HepG2 (cell line): ENCODE data around the gene TTLL7. TPM values are rescaled to one million over a fixed set of nuclear protein-coding genes. Genes with fewer than 3 reads are reported as not detected.

Experiments
- ATAC-seq: fragments of 200-7000 bp; cut with Tn5 transposase; 3 replicates; pipeline ENCODE4 v1.9.1; 2020; ENCODE audit warnings: mild to moderate bottlenecking, moderate library complexity
- BruUV-seq: library from RNA; stranded (reverse); fragments of 400-500 nt; replicated peaks from 2 replicates; lab custom pipeline; 2021; lab: Mats Ljungman, UMichigan
- CTCF ChIA-PET: fragments of 300-600 bp; formaldehyde crosslinking; extraction: SDS; loops from one replicate; lab custom pipeline; 2021; ENCODE audit warnings: low total read pairs, inconsistent platforms, low intra/inter-chr PET ratio; lab: Yijun Ruan, JAX
- POLR2A ChIA-PET: fragments of 350-600 bp; sonication (Branson Sonifier 250); formaldehyde crosslinking; loops from one replicate; lab custom pipeline; 2020; ENCODE audit warnings: antibody characterized with exemption, inconsistent platforms; lab: Yijun Ruan, JAX
- DNase-seq: peaks from one replicate; pipeline ENCODE4 v3.0.0-alpha.2; 2015; ENCODE audit warnings: low spot score
- FAIRE-seq: peaks from 3 replicates; lab custom pipeline; 2011; peaks lifted over from hg19 to GRCh38; lab: Jason Lieb, UNC
- H2AFZ ChIP-seq: one replicate; pipeline ENCODE4 v1.6.1; 2011; ENCODE audit warnings: low read length, inconsistent platforms
- H3K27ac ChIP-seq: fragments of 300-600 bp; 3 replicates; pipeline ENCODE4 v1.8.0; 2011; ENCODE audit warnings: mixed run types, mild to moderate bottlenecking, mixed read lengths, low read length, inconsistent platforms; ENCODE audit not compliant: insufficient read depth; ENCODE audit errors: extremely low read length
- H3K27me3 ChIP-seq, 2 experiments: fragments of 200-600 bp in 1 of 2; 2 replicates in 1 of 2; 3 replicates in 1 of 2; pipeline versions ENCODE4 v1.6.0 to v1.8.0; 2011; ENCODE audit warnings: low read length in 2 of 2, mild to moderate bottlenecking in 2 of 2, moderate library complexity in 2 of 2, inconsistent platforms in 1 of 2; ENCODE audit not compliant: insufficient read depth in 2 of 2, control insufficient read depth in 1 of 2
- H3K36me3 ChIP-seq, 2 experiments: fragments of 200-600 bp in 1 of 2; replicated peaks in 1 of 2; 2 replicates in 1 of 2; 3 replicates in 1 of 2; pipeline versions ENCODE4 v1.5.1 to v1.8.0; 2011; ENCODE audit warnings: low read length in 2 of 2, inconsistent platforms in 1 of 2; ENCODE audit not compliant: insufficient read depth in 2 of 2, control insufficient read depth in 1 of 2
- H3K4me1 ChIP-seq: 2 replicates; pipeline ENCODE4 v1.5.1; 2012; ENCODE audit warnings: low read length, inconsistent platforms; ENCODE audit not compliant: insufficient read depth
- H3K4me2 ChIP-seq: 2 replicates; pipeline ENCODE4 v1.6.0; 2011; ENCODE audit warnings: low read depth, low read length, inconsistent platforms
- H3K4me3 ChIP-seq, 3 experiments: fragments of 200-600 bp in 1 of 3; sonication (generic), shearing (Covaris generic) in 1 of 3; replicated peaks in 1 of 3; 2 replicates each; pipeline ENCODE4 v1.5.1; 2011 to 2016; ENCODE audit warnings: low read length in 3 of 3, inconsistent platforms in 2 of 3, low read depth in 2 of 3, mild to moderate bottlenecking in 2 of 3, control low read depth in 1 of 3, mixed read lengths in 1 of 3; ENCODE audit not compliant: insufficient read depth in 1 of 3
- H3K79me2 ChIP-seq: one replicate; pipeline ENCODE4 v1.6.1; 2011; ENCODE audit warnings: low read length, inconsistent platforms; ENCODE audit not compliant: insufficient read depth
- H3K9ac ChIP-seq: 2 replicates; pipeline ENCODE4 v1.6.0; 2011; ENCODE audit warnings: mild to moderate bottlenecking, low read depth, low read length, inconsistent platforms; ENCODE audit not compliant: insufficient read depth
- H3K9me3 ChIP-seq: 2 replicates; pipeline ENCODE4 v1.5.1; 2012; ENCODE audit warnings: mild to moderate bottlenecking, low read length
- H4K20me1 ChIP-seq: 2 replicates; pipeline ENCODE4 v1.6.0; 2011; ENCODE audit warnings: inconsistent platforms, mild to moderate bottlenecking, low read length, moderate library complexity; ENCODE audit not compliant: insufficient read depth
- KMT2B ChIP-seq: IDR thresholded peaks from 2 replicates; pipeline ENCODE4 v1.6.1; 2016; ENCODE audit warnings: missing genetic modification reagents, missing compliant biosample characterization
- RNF2 ChIP-seq: fragments of 450-650 bp; conservative IDR thresholded peaks from 2 replicates; pipeline ENCODE4 v1.6.1; 2016; ENCODE audit warnings: low read depth
- SMAD3 ChIP-seq: sonication (generic); formaldehyde crosslinking; IDR thresholded peaks from 2 replicates; pipeline ENCODE4 v1.4.0; 2020; ENCODE audit warnings: missing genetic modification reagents
- ZFP36 ChIP-seq: fragments of 150-350 bp; IDR thresholded peaks from 2 replicates; pipeline ENCODE4 v1.6.1; 2018; ENCODE audit warnings: borderline replicate concordance, low read length, low read depth; ENCODE audit not compliant: partially characterized antibody
- ZNF318 ChIP-seq: sonication (generic); formaldehyde crosslinking; IDR thresholded peaks from 2 replicates; pipeline ENCODE4 v1.4.0; 2020; ENCODE audit warnings: mild to moderate bottlenecking, missing genetic modification reagents
- ZSCAN31 ChIP-seq: sonication (generic); formaldehyde crosslinking; IDR thresholded peaks from 2 replicates; pipeline ENCODE4 v1.5.0; 2020; ENCODE audit warnings: low read depth, mild to moderate bottlenecking, missing genetic modification reagents
- WGBS: methylation state at CpG from one replicate; pipeline ENCODE4 v1.1.6; 2017; ENCODE audit warnings: low lambda C conversion rate; 5-methylcytosine and 5-hydroxymethylcytosine counted together
- in situ Hi-C: cut with HindIII; loops from 2 replicates; pipeline ENCODE4 v1.10.0; 2017; ENCODE audit warnings: low pct_unique_long_range_greater_than_20kb; ENCODE audit not compliant: extremely low pct_ligation_motif_present
- intact Hi-C: fragments of 100-400 bp; cut with micrococcal nuclease; formaldehyde crosslinking; loops from one replicate; pipeline ENCODE4 v1.10.0; 2022; ENCODE audit not compliant: unreplicated experiment
- polyA plus RNA-seq, 8 experiments: library from polyadenylated mRNA; depleted of rRNA in 3 of 8; stranded (reverse) in 7 of 8; unstranded in 1 of 8; fragments of >200 nt; fragmentation: Illumina TruSeq in 4 of 8; extraction: Trizol in 4 of 8; gene quantifications; 2 replicates each; pipeline versions ENCODE4 v1.2.1 to v1.2.3, GENCODE V29; 2011 to 2016; ENCODE audit warnings: low read depth in 4 of 8, missing spikeins in 1 of 8, mixed read lengths in 1 of 8; ENCODE audit not compliant: insufficient read depth in 1 of 8
- total RNA-seq, 5 experiments: library from RNA; depleted of rRNA; stranded (reverse); fragments of >200 nt; fragmentation: Illumina TruSeq; extraction: Trizol; gene quantifications; 2 replicates each; pipeline ENCODE4 v1.2.3, GENCODE V29; 2016; ENCODE audit warnings: low read depth in 1 of 5

Gene TTLL7
- total and polyA plus RNA-seq, 2 of the 13 experiments (the other 11 are each of a cell fraction or from before 2014, with no cell fraction given), result 0.07 to 0.22 TPM

DNA sequence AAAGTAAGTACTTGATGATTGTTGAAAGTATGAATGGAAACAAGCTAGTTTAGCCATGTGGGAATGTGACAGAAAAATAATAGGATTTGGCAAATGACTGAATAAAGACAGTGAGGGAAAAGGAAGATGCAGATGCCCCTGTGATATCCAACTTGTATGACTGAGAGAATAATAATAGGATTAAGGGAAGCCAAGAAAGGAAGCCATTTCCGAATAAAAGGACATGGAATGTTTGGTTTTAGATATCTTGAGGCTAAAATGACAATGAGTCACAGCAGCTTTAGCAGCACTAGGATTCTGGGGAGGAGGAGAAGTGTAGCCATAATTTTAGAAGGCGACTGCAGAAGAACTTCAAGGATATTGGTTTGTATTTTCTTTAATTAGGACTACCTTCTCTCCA is 109.2 kb downstream of the TTLL7 start:
- 4% methylated on average over 2 of the region's 2 CpGs for WGBS

More for the DNA sequence above, 109.2 kb downstream of the TTLL7 start:
- no TSS peak for BruUV-seq
- Histone ChIP-seq H3K79me2 (no peaks in the 10 kb centered on the region), H3K27ac (no peak overlapping the region), H3K9me3 (no peaks in the 10 kb centered on the region), H4K20me1 (no peaks in the 10 kb centered on the region), H3K9ac (no peak overlapping the region), H3K27me3 (no peaks in the 10 kb centered on the region), H3K36me3 (no peaks in the 10 kb centered on the region), H3K4me1 (no peaks in the 10 kb centered on the region), H3K4me3 (no peak overlapping the region), H2AFZ (no peak overlapping the region), H3K4me2 (no peak overlapping the region)
- TF ChIP-seq ZNF318 (CRISPR knock-in tag), result no peak
- no peak for TF ChIP-seq SMAD3 (CRISPR knock-in tag)
- TF ChIP-seq RNF2, result no peak
- TF ChIP-seq ZFP36, result no peak
- TF ChIP-seq KMT2B (CRISPR knock-in tag), result no peak
- TF ChIP-seq ZSCAN31 (CRISPR knock-in tag), result no peak
- FAIRE-seq (no peak), DNase-seq (no peak), ATAC-seq (no peak)
- in situ Hi-C loops (no loop called here), intact Hi-C loops (no loop called here)
- ChIA-PET POLR2A (no interaction called here), CTCF (no interaction called here)
